ENCODE data around the gene TAMALIN.
"Not testable (repeated sequence)": the region's sequence is repeated elsewhere in the genome, so short reads cannot be mapped to it uniquely, and the experiment has no call there.

DNA sequence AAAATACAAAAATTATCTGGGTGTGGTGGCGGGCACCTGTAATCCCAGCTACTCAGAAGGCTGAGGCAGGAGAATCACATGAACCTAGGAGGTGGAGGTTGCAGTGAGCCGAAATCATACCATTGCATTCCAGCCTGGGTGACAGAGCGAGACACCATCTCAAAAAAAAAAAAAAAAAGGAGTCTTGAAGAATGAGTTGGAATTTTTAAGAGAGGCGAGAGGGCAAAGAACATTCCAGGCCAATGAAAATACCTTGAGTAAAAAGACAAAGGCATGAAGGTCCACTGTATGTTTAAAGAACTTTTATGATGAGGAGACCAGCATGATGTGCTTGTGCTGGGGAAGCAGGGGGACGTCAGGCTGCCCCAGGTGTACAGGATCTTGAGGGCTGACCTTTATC, 27.4 kb upstream of the TAMALIN start:
- TF ChIP-seq, protein P1, sequence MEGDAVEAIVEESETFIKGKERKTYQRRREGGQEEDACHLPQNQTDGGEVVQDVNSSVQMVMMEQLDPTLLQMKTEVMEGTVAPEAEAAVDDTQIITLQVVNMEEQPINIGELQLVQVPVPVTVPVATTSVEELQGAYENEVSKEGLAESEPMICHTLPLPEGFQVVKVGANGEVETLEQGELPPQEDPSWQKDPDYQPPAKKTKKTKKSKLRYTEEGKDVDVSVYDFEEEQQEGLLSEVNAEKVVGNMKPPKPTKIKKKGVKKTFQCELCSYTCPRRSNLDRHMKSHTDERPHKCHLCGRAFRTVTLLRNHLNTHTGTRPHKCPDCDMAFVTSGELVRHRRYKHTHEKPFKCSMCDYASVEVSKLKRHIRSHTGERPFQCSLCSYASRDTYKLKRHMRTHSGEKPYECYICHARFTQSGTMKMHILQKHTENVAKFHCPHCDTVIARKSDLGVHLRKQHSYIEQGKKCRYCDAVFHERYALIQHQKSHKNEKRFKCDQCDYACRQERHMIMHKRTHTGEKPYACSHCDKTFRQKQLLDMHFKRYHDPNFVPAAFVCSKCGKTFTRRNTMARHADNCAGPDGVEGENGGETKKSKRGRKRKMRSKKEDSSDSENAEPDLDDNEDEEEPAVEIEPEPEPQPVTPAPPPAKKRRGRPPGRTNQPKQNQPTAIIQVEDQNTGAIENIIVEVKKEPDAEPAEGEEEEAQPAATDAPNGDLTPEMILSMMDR (IDR thresholded peaks at IDR 0.05; ENCODE audit: low read length) = not testable (repeated sequence)
- not testable (repeated sequence) for TF ChIP-seq EZH2phosphoT487 (IDR thresholded peaks at IDR 0.05; ENCODE audit: low read length); EZH2 (optimal IDR thresholded peaks at IDR 0.05; ENCODE audit: low read depth, low read length)

All from MM.1S (cell line).